AG09309 (cell line): ENCODE measurements around the gene CYB5RL.

Experiments
- DNase-seq: peaks from one replicate; pipeline ENCODE4 v3.0.0-alpha.2; 2010; ENCODE audit warnings: low read depth
- H3K4me3 ChIP-seq: 2 replicates; pipeline ENCODE4 v1.5.1; 2011; ENCODE audit warnings: mild to moderate bottlenecking, low read depth, low read length, moderate library complexity; ENCODE audit not compliant: control insufficient read depth
- CTCF ChIP-seq: IDR thresholded peaks from 2 replicates; pipeline ENCODE4 v1.5.1; 2011; ENCODE audit warnings: mild to moderate bottlenecking, low read depth, low read length, inconsistent platforms; ENCODE audit not compliant: insufficient read depth, control insufficient read depth; ENCODE audit errors: missing control alignments

CYB5RL gene

GRCh38 chr1:54177726-54178125 is 22.1 kb downstream of the CYB5RL start:
- TF ChIP-seq CTCF, result no peak
- no peak for DNase-seq
- H3K4me3 ChIP-seq, result no peak overlapping the region

- TF ChIP-seq CTCF, result no peak
- DNase-seq, result no peak
- H3K4me3 ChIP-seq, result no peak overlapping the region
Measured at GRCh38 chr1:54176621-54177327, 23.1 kb downstream of the CYB5RL start.

- no peak for TF ChIP-seq CTCF
- no peak for DNase-seq
- no peak overlapping the region for H3K4me3 ChIP-seq
Measured at GRCh38 chr1:54174106-54174505, 25.7 kb downstream of the CYB5RL start.

GRCh38 chr1:54173681-54174080 is 26.1 kb downstream of the CYB5RL start:
- no peak overlapping the region for H3K4me3 ChIP-seq
- no peak for DNase-seq
- no peak for TF ChIP-seq CTCF

DNA sequence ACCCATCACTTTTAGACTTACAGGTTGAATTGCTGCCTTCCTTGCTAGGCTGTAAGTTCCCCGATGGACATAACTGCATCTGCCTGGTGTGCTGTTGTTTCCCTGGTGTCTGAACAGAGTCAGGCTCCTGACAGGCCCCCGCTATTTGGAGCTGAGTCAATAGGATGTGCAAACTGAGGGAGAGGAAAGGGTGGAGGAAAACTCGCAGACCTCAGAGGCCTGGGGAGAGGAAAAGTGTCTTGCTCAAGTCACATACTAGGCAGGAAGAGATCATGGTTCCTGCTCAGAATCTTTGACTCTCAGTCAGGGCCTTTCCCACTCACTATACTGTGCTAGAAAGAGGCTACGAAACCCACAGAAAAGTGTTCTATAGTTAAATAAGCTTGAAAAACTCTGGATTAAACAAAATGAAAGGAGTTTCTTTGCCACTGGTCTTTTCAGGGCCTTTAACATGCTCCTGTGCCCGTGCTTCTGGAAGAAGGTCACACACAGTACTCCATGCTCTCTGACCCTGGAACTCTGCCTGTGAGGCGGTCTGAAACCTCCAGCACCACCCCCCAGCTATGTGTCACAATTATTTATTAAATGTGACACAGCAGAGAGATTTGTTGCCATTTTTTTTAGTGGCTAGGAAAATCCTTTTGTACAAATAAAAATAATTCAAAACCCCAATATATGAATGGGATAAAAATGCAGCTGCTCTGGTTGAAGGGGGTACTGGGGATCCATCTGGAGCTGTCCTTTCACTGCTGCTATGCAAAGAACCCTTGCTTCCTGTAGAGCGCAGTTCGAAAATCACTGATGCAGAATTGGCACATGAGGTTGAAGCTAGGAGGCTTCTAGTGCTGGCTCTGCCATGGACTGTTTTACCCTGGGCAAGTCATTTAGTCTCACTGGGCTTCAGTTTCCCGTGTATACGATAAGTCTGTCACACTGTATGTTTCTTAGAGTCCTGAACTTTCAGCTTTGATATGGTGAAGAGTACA is 26.9 kb downstream of the CYB5RL start:
- no peak for TF ChIP-seq CTCF
- H3K4me3 ChIP-seq, result no peak overlapping the region
- DNase-seq, result no peak

DNA sequence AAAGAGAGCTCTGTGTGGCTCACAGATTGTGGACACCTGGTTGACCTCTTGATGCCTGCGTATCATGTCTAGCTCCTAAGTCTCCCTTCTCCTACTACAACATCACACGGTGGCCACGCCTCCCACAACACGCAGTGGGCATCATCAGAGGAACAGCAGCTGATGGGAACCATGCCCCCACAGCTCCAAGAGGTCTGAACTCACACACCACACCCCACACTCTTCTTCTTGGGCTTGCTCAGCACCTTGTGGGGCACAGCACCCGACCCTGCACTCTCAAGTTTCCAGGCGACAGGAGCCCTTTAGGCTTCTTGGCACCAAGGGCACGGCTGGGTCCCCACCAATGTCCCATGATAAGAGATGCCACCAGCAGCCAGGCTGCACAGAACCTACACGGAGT is 28.2 kb downstream of the CYB5RL start:
- no peak for TF ChIP-seq CTCF
- DNase-seq, result no peak
- no peak overlapping the region for H3K4me3 ChIP-seq
